NK-92 (cell line): ENCODE measurements around the gene CDH22.

Experiments used
- DNase-seq: peaks from one replicate; lab custom pipeline; 2025; ENCODE audit not compliant: unreplicated experiment; lab: John Stamatoyannopoulos, UW

CDH22 gene

DNA sequence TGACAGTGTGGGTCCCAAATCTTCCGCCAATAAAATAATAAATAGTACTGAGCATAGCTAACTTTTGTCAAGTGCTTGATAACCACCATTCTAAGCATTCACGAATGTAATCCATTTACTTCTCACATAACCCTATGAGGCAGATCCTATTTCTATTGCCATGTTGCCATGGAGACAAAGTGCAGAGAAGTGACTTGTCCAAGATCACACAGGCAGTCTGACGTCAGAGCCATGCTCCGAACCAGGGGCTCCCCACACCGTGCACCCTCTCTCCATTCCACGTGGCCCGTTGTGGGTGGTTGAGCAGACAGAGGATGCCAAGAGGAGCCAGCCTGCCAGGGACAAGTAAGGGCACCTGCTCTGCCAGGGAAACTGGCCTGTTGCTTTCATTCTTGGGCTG, 38.9 kb downstream of the CDH22 start:
- DNase-seq, result no peak

DNA sequence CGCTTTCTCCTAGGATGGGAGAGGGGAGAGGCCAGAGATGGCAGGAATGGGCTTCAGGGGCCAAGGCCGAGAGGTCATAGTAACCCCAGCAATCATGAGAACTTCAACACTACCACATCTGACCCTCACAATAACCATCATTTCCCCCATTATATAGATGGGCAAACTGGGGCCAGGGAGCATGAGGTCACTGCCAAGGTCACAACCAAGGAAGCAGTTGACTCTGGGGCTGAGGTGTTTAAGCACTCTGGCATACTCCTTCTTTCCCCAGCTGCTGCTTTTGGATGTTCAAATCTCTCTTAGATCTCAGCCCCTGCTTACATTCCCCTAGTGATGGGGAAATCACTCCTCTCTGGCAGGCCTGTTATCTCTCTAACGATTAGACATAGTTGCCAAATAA, 39.6 kb downstream of the CDH22 start:
- no peak for DNase-seq

- DNase-seq, result no peak
These were observed 40.1 kb downstream of the CDH22 start for GRCh38 chr20:46268131-46268614.

DNA sequence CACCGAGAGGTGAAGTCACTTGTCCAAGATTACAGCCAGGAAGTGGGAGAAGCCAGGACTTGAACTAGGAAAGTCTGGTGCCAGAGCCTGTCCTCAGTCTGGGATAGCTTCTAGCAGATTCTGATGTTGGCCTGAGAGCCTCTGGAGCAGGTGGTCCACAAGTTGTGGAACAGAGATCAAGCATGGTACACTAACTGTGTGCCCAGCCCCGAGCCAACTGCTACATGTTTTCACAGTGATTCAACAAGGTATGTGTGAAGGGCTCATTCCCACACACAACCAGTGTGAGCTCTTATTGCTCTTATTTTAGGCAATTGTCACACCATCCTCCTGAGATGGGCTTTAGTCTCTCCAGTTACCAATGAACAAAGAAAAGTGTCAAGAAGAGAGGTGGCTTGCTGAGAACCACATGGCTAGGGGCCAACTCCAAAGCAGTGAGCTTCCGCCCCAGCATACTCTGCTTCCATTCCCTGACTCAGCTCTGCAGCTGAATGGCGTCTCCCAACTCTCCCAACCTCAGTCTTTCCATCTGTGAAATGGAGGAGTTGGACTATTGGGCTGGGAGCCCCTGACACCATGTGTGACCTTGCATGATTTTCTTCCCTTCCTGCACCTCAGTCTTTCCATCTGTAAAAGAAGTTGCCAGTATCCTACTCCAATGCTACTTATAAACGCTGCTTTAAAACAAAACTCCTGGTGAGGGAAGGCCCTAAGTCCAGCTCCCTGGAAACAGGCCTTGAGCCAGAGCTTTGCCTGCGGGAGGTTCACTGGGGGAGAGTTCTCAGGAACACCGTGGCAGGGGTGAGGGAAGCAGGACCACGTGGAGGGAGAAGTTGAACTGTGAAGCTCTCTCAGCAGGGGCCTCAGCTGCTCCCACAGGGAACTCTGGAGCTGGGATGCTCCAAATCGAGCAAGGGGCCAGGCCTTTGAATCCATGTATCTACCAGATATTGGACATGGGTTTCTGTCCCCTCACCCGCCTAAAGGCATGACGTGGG, 40.9 kb downstream of the CDH22 start:
- no peak for DNase-seq

GRCh38 chr20:46265539-46265938, 42.8 kb downstream of the CDH22 start:
- no peak for DNase-seq

- DNase-seq, result no peak
These were observed 43.7 kb downstream of the CDH22 start for GRCh38 chr20:46264391-46265266.

- DNase-seq, result no peak
These were observed 46.6 kb downstream of the CDH22 start for GRCh38 chr20:46261456-46262253.

DNA sequence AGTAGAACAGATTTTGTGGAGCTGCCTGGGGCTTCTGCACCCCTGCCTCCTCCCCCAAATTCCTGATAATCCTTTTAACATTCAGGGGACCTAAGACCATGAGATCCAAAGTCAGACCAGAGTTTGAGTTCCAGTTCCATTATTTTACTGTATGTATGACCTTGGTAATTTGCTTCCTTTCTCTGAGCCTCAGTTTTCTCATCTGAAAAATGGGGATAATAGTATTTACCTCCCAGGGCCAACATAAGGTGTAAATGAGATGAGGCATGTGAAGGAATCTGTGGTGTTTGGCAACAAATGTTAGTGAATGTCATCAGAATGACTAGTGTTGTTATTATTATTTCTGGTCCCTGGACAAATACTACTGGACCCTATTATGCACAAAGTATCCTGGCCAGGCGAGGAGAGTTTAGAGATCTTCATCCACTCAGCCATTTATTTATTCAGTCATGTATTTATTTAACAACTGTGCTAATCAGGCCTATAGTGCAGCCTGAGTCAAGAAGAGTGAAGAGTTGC, 47.3 kb downstream of the CDH22 start:
- no peak for DNase-seq

GRCh38 chr20:46260480-46260879, 47.8 kb downstream of the CDH22 start:
- DNase-seq, result no peak

DNA sequence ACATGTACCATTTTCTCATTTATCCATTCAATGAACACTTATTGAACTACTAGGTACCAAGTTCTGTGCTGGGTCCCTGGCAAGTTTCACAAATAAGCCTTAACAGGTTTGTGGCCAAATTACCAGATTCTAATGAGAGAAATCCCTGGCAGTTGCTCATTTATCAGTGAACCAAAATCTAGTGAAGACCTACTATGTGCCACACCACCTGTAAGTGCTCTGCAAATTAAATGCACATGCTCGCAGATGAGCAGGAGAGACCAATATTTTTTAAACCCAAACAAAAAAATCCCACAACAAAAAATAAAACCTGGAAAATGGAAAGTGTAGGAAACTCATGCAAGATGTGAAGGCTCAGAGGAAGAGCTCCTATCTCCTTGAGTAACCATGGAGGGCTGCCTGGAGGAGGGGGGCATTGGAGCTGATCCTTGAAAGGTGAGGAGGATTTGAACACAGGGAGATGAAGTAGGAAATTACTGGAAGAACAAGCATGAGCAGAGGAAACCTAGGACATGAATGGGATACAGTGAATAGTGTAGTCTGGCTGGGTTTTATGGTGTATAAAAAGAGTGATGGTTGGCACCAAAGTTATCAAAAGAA, 48.9 kb downstream of the CDH22 start:
- DNase-seq, result no peak

GRCh38 chr20:46257887-46258286, 50.4 kb downstream of the CDH22 start:
- no peak for DNase-seq

DNA sequence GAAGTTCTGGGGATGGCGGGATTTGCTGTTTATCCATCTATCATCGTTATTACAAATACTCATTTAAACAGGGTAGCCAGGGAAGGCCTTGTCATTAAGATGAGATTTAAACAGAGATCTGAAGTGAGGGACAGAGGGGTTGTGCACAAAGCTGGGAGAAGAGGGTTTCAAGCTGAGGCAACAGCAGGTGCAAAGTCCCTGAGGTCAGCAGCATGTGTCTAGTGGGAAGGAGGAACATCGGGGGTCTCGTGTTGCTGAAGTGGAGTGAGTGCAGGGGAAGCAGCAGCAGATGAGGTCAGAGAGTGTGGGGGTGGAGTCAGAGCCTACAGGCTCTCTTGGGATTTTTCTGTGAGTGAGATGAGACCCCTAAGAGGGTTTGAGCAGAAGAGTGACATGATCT, 52.0 kb downstream of the CDH22 start:
- no peak for DNase-seq

DNA sequence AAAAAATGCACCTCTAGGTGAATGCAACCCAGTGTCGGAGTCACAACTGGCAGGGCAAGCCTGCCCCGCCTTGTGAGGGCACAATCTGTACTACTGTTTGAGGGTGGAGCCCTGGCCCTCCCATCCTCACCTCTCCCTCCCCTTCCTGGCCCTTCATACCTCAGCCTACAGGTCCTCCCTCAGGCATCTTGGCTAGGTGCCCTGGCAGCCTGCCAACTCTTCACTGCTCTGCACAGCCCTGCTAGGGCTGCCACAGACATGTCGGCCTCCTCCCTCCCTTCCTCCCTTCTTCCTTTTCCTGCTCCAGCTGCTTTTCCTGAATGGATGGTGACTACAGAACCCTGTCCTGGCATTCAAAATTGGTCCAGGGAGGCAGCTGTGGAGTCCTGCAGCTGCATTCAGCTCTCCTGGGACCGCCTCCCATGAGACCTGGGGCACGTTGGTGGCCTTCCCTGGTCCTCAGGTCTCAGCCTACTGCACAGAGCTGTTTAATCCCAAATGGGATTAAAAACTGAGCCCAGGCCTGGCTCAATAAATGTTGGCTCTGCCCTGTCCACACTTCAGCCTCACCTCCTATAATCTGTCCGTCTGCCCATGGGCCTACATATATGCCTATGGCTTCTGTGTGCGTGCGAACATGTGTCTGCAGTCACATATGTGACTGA, 52.7 kb downstream of the CDH22 start:
- DNase-seq, result no peak

DNA sequence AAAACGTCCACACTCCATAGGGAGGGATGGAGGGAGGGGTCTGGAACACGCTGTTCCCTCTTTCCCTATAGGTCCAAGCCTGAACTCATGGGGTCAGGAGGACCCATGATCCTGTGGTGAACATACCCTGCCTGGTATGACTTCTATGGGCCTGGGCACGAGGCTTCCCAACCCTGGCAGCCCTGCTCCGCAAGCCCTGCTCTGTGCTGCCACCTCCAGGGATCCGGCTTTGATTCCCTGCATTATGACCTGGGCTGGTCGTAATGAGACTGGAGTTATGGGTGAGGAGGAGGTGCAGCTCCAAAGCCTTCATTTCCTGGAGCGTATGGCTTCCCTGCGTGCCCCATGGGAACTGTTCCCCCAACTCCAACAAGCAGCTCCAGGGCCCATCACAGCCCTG, 54.9 kb downstream of the CDH22 start:
- no peak for DNase-seq

DNA sequence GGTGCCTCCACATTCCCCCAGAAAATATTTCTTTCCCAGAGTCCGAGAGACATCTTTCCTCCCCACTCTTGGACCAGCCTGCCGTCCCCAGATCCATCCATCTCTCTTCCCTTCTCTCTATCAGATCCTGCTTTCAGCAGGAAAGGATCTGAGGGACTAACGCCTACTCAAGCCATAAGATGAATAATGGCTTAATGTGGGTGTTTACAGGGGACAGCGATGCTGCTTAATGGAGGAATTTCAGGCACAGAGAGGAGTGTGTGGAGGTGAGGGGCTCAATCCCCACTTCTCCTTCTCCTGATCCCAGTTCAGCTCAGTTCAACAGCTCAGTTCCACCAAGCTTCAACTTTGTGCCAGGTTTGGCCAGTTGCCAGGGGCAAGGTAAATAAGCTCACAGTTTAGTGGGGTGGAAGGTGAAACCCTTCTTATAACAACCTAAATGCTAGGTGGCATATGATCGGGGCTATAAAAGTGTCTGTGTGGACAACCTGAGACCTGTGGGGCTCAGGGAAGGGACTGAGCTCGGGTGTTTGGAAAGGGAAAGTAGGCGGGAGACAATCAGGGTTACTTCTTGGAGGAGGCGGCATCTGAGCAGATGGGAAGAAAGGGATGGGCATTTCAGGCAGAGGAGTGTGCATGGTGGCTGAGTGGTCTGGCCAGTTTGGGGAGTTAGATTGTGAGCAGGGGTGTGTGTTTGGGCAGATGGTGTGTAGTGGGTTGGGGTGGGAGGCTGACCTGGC, 55.8 kb downstream of the CDH22 start:
- no peak for DNase-seq

GRCh38 chr20:46251211-46251673, 57.1 kb downstream of the CDH22 start:
- no peak for DNase-seq

GRCh38 chr20:46250772-46251171, 57.5 kb downstream of the CDH22 start:
- no peak for DNase-seq

DNA sequence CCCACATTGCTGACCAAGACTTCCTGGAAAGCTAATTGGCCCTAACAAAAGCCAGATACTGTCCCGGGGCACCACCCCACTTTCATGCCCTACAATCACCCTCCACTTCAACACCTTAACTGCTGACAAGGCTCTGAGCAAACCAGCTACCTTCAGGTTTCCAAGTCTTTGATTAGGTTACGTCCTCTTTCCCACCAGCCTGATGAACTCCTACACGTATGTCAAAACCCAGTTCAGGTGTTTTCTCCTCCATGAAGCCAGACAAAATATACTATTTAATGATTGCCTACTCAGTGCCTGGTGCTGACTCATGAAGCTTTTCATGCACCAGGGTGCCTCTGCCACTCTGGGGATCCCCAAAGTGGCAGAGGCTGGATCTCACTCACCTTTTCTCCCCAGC, 58.6 kb downstream of the CDH22 start:
- DNase-seq, result no peak

DNA sequence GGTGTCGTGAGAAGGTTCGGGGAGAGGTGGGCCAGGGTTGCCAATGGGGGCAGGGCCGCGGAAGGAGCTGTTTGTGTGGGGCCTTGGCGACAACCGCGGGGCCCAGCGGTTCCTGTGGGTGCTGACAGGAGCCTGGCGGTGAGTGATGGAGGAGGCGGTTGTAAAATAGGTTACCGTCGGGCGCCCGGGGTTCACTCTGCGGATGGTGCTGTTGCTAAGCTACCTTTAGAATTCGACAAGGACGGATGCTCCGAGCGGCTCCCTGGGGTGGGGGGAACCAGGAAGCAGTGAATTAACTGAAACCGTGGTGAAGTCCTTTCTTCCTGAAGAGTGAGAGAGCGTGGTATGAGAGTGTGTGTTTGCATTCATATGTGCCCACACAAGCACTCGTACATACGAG, 61.7 kb downstream of the CDH22 start:
- DNase-seq, result no peak
